GM23338 (cell line): ENCODE measurements around the gene DISP3. TPM values are rescaled to one million over a fixed set of nuclear protein-coding genes. Genes with fewer than 3 reads are reported as not detected.

ENCODE experiments used
- ATAC-seq: fragments of 200-7000 bp; cut with Tn5 transposase; 3 replicates; pipeline ENCODE4 v1.9.1; 2020
- DNase-seq: peaks from one replicate; pipeline ENCODE4 v3.0.0-alpha.2; 2015; ENCODE audit warnings: low spot score
- H2AFZ ChIP-seq: fragments of 200-600 bp; sonication (generic); 2 replicates; pipeline ENCODE4 v1.8.0; 2016; ENCODE audit warnings: antibody characterized with exemption, mild to moderate bottlenecking, moderate library complexity
- H3F3A ChIP-seq: fragments of 200-600 bp; sonication (generic); replicated peaks from 2 replicates; pipeline ENCODE4 v1.8.0; 2017; ENCODE audit warnings: antibody characterized with exemption, mixed run types, low read depth
- H3K27ac ChIP-seq: fragments of 200-600 bp; sonication (generic); 2 replicates; pipeline ENCODE4 v1.6.1; 2016; ENCODE audit warnings: low read depth
- H3K27me3 ChIP-seq: fragments of 200-600 bp; sonication (generic); 2 replicates; pipeline ENCODE4 v1.8.0; 2016; ENCODE audit warnings: mild to moderate bottlenecking, mixed run types, moderate library complexity; ENCODE audit not compliant: insufficient read depth
- H3K36me3 ChIP-seq: fragments of 200-600 bp; sonication (generic); 2 replicates; pipeline ENCODE4 v1.8.0; 2016; ENCODE audit warnings: mild to moderate bottlenecking; ENCODE audit not compliant: insufficient read depth
- H3K4me1 ChIP-seq: fragments of 200-600 bp; sonication (generic); 2 replicates; pipeline ENCODE4 v1.8.0; 2016; ENCODE audit warnings: mild to moderate bottlenecking, moderate library complexity; ENCODE audit not compliant: insufficient read depth
- H3K4me2 ChIP-seq: fragments of 200-600 bp; sonication (generic); 2 replicates; pipeline ENCODE4 v1.7.1; 2017; ENCODE audit warnings: mixed run types
- H3K4me3 ChIP-seq: fragments of 200-600 bp; sonication (generic); 2 replicates; pipeline ENCODE4 v1.6.1; 2016; ENCODE audit warnings: mixed run types
- H3K79me2 ChIP-seq: fragments of 200-600 bp; sonication (generic); replicated peaks from 2 replicates; pipeline ENCODE4 v1.8.0; 2017; ENCODE audit warnings: mild to moderate bottlenecking; ENCODE audit not compliant: insufficient read depth
- H3K9me2 ChIP-seq: fragments of 200-600 bp; sonication (generic); 2 replicates; pipeline ENCODE4 v1.8.0; 2017; ENCODE audit not compliant: insufficient read depth
- H4K20me1 ChIP-seq: fragments of 200-600 bp; sonication (generic); replicated peaks from 2 replicates; pipeline ENCODE4 v1.8.0; 2017; ENCODE audit warnings: mild to moderate bottlenecking; ENCODE audit not compliant: insufficient read depth
- H3K27ac Mint-ChIP-seq: 2 replicates; pipeline ENCODE4 v1.8.0; 2020; ENCODE audit warnings: inconsistent platforms, mild to moderate bottlenecking, moderate library complexity, mixed read lengths
- H3K27me3 Mint-ChIP-seq: 3 replicates; pipeline ENCODE4 v1.8.0; 2022; ENCODE audit warnings: low read depth, mild to moderate bottlenecking, moderate library complexity, mixed read lengths, inconsistent platforms; ENCODE audit not compliant: insufficient read depth, poor library complexity
- H3K36me3 Mint-ChIP-seq: 3 replicates; pipeline ENCODE4 v1.8.0; 2021; ENCODE audit warnings: low read depth, mild to moderate bottlenecking, inconsistent platforms, moderate library complexity, mixed read lengths
- H3K4me1 Mint-ChIP-seq: 3 replicates; pipeline ENCODE4 v1.8.0; 2020; ENCODE audit warnings: mild to moderate bottlenecking, inconsistent platforms, mixed read lengths
- H3K4me3 Mint-ChIP-seq: 3 replicates; pipeline ENCODE4 v1.8.0; 2021; ENCODE audit warnings: moderate library complexity, mild to moderate bottlenecking, inconsistent platforms, mixed read lengths
- H3K9me3 Mint-ChIP-seq: 3 replicates; pipeline ENCODE4 v1.8.0; 2020; ENCODE audit warnings: moderate library complexity, mild to moderate bottlenecking, inconsistent platforms, mixed read lengths
- CREB1 ChIP-seq: fragments of 250-450 bp; sonication (Bioruptor Pico); IDR thresholded peaks from 2 replicates; pipeline ENCODE4 v1.5.0; 2020; ENCODE audit warnings: low read depth, mild to moderate bottlenecking, moderate library complexity
- CTCF ChIP-seq, 2 experiments: fragments of 200-600 bp in 1 of 2; sonication (generic) in 1 of 2; conservative IDR thresholded peaks; 2 replicates each; pipeline versions ENCODE4 v1.5.1 to v1.6.1; 2016 to 2017; ENCODE audit warnings: antibody characterized with exemption in 2 of 2, low read depth in 2 of 2, mild to moderate bottlenecking in 2 of 2, moderate library complexity in 1 of 2
- EZH2 ChIP-seq: fragments of 200-600 bp; sonication (generic); IDR thresholded peaks from one replicate; pipeline ENCODE4 v1.8.0; 2017; ENCODE audit warnings: antibody characterized with exemption, mild to moderate bottlenecking, low read depth; ENCODE audit not compliant: unreplicated experiment
- EZH2phosphoT487 ChIP-seq: fragments of 200-600 bp; sonication (generic); IDR thresholded peaks from one replicate; pipeline ENCODE4 v1.8.1; 2018; ENCODE audit warnings: antibody characterized with exemption; ENCODE audit not compliant: unreplicated experiment
- JUNB ChIP-seq: IDR thresholded peaks from one replicate; pipeline ENCODE4 v1.6.1; 2016; ENCODE audit warnings: antibody characterized with exemption; ENCODE audit not compliant: unreplicated experiment
- POLR2AphosphoS5 ChIP-seq: IDR thresholded peaks from 2 replicates; pipeline ENCODE4 v1.6.1; 2016; ENCODE audit warnings: antibody characterized with exemption, low read depth
- ZNF114 ChIP-seq: fragments of 250-450 bp; sonication (Bioruptor Pico); IDR thresholded peaks from 2 replicates; pipeline ENCODE4 v1.5.0; 2020; ENCODE audit warnings: mild to moderate bottlenecking, moderate library complexity
- polyA plus RNA-seq: library from polyadenylated mRNA; unstranded; fragments of >200 nt; fragmentation: Nextera tagmentation; extraction: Ambion mirVana; gene quantifications from 2 replicates; pipeline ENCODE4 v1.2.1, GENCODE V29; 2016
- total RNA-seq: library from RNA; depleted of rRNA; stranded (reverse); fragments of >200 nt; shearing (Covaris generic); gene quantifications from 2 replicates; pipeline ENCODE4 v1.2.3, GENCODE V29; 2014
- TF ChIP-seq, protein P1 (sequence below): IDR thresholded peaks from one replicate; pipeline ENCODE4 v1.6.1; 2018; ENCODE audit warnings: antibody characterized with exemption; ENCODE audit not compliant: unreplicated experiment

Gene DISP3
- total and polyA plus RNA-seq, 2 experiments from 2014 or later = 3.2 to 11.1 TPM

DNA sequence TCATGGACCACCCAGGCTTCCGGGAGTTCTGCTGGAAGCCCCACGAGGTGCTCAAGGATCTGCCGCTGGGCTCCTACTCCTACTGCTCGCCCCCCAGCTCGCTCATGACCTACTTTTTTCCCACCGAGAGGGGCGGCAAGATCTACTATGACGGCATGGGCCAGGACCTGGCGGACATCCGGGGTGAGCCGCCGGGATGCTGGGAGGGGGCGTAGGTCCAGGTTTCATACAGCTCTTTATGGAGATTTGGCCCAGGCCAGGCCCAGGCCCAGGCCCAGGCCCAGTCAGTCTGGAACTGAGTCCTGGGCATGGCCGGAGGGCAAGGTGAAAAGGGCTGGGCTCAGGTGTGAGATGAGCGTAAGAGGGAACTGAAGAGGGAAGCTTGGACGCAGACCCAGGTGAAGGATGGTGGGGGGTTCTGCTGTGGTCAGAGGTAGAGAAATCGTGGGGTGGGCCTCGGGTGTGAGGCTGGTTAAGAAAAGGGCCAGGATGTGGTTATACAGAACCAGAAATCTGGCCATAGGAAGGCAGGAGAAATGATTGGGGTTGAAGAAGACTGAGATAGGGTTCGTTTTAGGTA lies 23.0 kb downstream of the DISP3 start:
- Mint-ChIP-seq H3K4me1 (peaks cover 40% of the 10 kb centered on the region), H3K36me3 (peaks cover 60% of the 10 kb centered on the region), H3K4me3 (no peak overlapping the region)

DNA sequence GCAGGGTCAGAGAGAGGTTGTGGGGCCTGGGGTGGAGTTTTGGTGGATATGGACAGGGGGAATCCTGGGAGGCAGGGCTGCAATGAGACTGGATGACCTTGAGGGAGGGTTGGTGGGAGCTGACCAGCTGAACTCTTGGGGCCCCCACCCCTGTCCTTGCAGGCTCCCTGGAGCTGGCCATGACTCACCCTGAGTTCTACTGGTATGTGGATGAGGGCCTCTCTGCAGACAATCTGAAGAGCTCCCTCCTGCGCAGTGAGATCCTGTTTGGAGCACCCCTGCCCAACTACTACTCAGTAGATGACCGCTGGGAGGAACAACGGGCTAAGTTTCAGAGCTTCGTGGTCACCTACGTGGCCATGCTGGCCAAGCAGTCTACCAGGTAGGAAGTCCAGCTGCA lies 23.6 kb downstream of the DISP3 start:
- H3K4me3 ChIP-seq = no peak overlapping the region
- H2AFZ ChIP-seq = no peak overlapping the region
- no peaks in the 10 kb centered on the region for H3K79me2 ChIP-seq
- H3K4me3 Mint-ChIP-seq = no peak overlapping the region
- no peak overlapping the region for H3K27ac Mint-ChIP-seq
- H4K20me1 ChIP-seq = no peaks in the 10 kb centered on the region
- H3F3A ChIP-seq = no peaks in the 10 kb centered on the region
- peaks cover 18% of the 10 kb centered on the region; the same call in 1 of the 2 replicates for H3K36me3 ChIP-seq
- H3K27me3 Mint-ChIP-seq = peaks cover 5% of the 10 kb centered on the region
- no peak for DNase-seq
- no peaks in the 10 kb centered on the region; the same call in 1 of the 2 replicates for H3K9me2 ChIP-seq
- H3K4me2 ChIP-seq = no peak overlapping the region
- peaks cover 45% of the 10 kb centered on the region for H3K9me3 Mint-ChIP-seq
- no peaks in the 10 kb centered on the region for H3K27me3 ChIP-seq
- H3K27ac ChIP-seq = no peak overlapping the region
- peaks cover 33% of the 10 kb centered on the region for H3K4me1 ChIP-seq
- H3K4me1 Mint-ChIP-seq = peaks cover 36% of the 10 kb centered on the region
- H3K36me3 Mint-ChIP-seq = peaks cover 65% of the 10 kb centered on the region
- no peak for ATAC-seq
- TF ChIP-seq EZH2 (no peak), CREB1 (no peak)

More for the DNA sequence above, 23.0 kb downstream of the DISP3 start:
- Histone ChIP-seq H2AFZ (no peak overlapping the region), H3K36me3 (peaks cover 16% of the 10 kb centered on the region; the same call in 1 of the 2 replicates), H3K4me3 (no peak overlapping the region), H4K20me1 (no peaks in the 10 kb centered on the region), H3K27me3 (no peaks in the 10 kb centered on the region), H3K9me2 (no peaks in the 10 kb centered on the region; the same call in 1 of the 2 replicates), H3K27ac (no peak overlapping the region), H3K4me1 (peaks cover 36% of the 10 kb centered on the region), H3K4me2 (no peak overlapping the region), H3F3A (no peaks in the 10 kb centered on the region), H3K79me2 (no peaks in the 10 kb centered on the region)
- DNase-seq (no peak), ATAC-seq (no peak)
- Mint-ChIP-seq H3K9me3 (peaks cover 40% of the 10 kb centered on the region), H3K27ac (no peak overlapping the region), H3K27me3 (peaks cover 5% of the 10 kb centered on the region)
- TF ChIP-seq CTCF (conservative IDR thresholded peaks at IDR 0.05; ENCODE audit: low read depth in 2 of 2) (no peak), ZNF114 (CRISPR knock-in tag) (no peak), JUNB (no peak), CREB1 (no peak), POLR2AphosphoS5 (no peak), EZH2phosphoT487 (no peak)
- TF ChIP-seq, protein P1, sequence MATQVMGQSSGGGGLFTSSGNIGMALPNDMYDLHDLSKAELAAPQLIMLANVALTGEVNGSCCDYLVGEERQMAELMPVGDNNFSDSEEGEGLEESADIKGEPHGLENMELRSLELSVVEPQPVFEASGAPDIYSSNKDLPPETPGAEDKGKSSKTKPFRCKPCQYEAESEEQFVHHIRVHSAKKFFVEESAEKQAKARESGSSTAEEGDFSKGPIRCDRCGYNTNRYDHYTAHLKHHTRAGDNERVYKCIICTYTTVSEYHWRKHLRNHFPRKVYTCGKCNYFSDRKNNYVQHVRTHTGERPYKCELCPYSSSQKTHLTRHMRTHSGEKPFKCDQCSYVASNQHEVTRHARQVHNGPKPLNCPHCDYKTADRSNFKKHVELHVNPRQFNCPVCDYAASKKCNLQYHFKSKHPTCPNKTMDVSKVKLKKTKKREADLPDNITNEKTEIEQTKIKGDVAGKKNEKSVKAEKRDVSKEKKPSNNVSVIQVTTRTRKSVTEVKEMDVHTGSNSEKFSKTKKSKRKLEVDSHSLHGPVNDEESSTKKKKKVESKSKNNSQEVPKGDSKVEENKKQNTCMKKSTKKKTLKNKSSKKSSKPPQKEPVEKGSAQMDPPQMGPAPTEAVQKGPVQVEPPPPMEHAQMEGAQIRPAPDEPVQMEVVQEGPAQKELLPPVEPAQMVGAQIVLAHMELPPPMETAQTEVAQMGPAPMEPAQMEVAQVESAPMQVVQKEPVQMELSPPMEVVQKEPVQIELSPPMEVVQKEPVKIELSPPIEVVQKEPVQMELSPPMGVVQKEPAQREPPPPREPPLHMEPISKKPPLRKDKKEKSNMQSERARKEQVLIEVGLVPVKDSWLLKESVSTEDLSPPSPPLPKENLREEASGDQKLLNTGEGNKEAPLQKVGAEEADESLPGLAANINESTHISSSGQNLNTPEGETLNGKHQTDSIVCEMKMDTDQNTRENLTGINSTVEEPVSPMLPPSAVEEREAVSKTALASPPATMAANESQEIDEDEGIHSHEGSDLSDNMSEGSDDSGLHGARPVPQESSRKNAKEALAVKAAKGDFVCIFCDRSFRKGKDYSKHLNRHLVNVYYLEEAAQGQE = no peak
